Fibroblast of lung (primary cell): ENCODE results near the gene LRCH4.

Experiments
- CTCF ChIP-seq, 2 donors: IDR thresholded peaks in 1 of 2; conservative IDR thresholded peaks in 1 of 2; 1 replicate in 1 of 2; 2 replicates in 1 of 2; pipeline ENCODE4 v1.5.1; 2011 to 2012; ENCODE audit warnings: low read length in 2 of 2, control low read depth in 1 of 2, inconsistent platforms in 1 of 2, low read depth in 1 of 2, mild to moderate bottlenecking in 1 of 2
- EZH2 ChIP-seq: IDR thresholded peaks from 2 replicates; pipeline ENCODE4 v1.5.1; 2012; ENCODE audit warnings: low read length, control low read depth, mild to moderate bottlenecking; ENCODE audit errors: missing control alignments

- TF ChIP-seq CTCF (conservative IDR thresholded peaks at IDR 0.05 in 1 of 2, IDR thresholded peaks at IDR 0.05 in 1 of 2; ENCODE audit: low read depth in 1 of 2, low read length in 2 of 2) = no peak
- TF ChIP-seq EZH2 = no peak
Observed at GRCh38 chr7:100614308-100614861, 28.5 kb upstream of the LRCH4 start.
